Trophoblast cell (in vitro differentiated cells and primary cell): ENCODE measurements around the gene TMC2.

Experiments used
- DNase-seq, 2 donors: peaks; one replicate each; pipeline ENCODE4 v3.0.0-alpha.2; 2016
- H2AFZ ChIP-seq: 2 replicates; pipeline ENCODE4 v1.6.1; 2013; ENCODE audit warnings: low read length, moderate library complexity, mild to moderate bottlenecking; ENCODE audit not compliant: insufficient read depth, poor library complexity
- H2AK5ac ChIP-seq: 2 replicates; pipeline ENCODE4 v1.6.1; 2013; ENCODE audit warnings: mild to moderate bottlenecking, low read length
- H2BK120ac ChIP-seq: 2 replicates; pipeline ENCODE4 v1.6.1; 2013; ENCODE audit warnings: low read length, mild to moderate bottlenecking, moderate library complexity; ENCODE audit not compliant: insufficient read depth, poor library complexity
- H2BK12ac ChIP-seq: 2 replicates; pipeline ENCODE4 v1.6.1; 2013; ENCODE audit warnings: mild to moderate bottlenecking, low read length, moderate library complexity
- H2BK5ac ChIP-seq: 2 replicates; pipeline ENCODE4 v1.6.1; 2013; ENCODE audit warnings: low read length, low read depth, moderate library complexity, mild to moderate bottlenecking; ENCODE audit not compliant: poor library complexity
- H3K14ac ChIP-seq: 2 replicates; pipeline ENCODE4 v1.6.1; 2013; ENCODE audit warnings: mild to moderate bottlenecking, low read length
- H3K18ac ChIP-seq: 2 replicates; pipeline ENCODE4 v1.6.1; 2013; ENCODE audit warnings: mild to moderate bottlenecking, low read length
- H3K23ac ChIP-seq: 2 replicates; pipeline ENCODE4 v1.6.1; 2013; ENCODE audit warnings: low read length
- H3K27ac ChIP-seq: 2 replicates; pipeline ENCODE4 v1.5.1; 2013; ENCODE audit warnings: low read depth, mild to moderate bottlenecking, inconsistent platforms, low read length, moderate library complexity
- H3K27me3 ChIP-seq: 2 replicates; pipeline ENCODE4 v1.6.1; 2013; ENCODE audit warnings: inconsistent platforms, mild to moderate bottlenecking, low read length, moderate library complexity; ENCODE audit not compliant: insufficient read depth
- H3K36me3 ChIP-seq, 2 experiments: 1 replicate in 1 of 2; 2 replicates in 1 of 2; pipeline ENCODE4 v1.6.1; 2013; ENCODE audit warnings: low read length in 2 of 2, mild to moderate bottlenecking in 2 of 2, moderate library complexity in 1 of 2; ENCODE audit not compliant: insufficient read depth in 2 of 2, control insufficient read depth in 1 of 2
- H3K4ac ChIP-seq: 2 replicates; pipeline ENCODE4 v1.6.1; 2013; ENCODE audit warnings: low read depth, mild to moderate bottlenecking, low read length, moderate library complexity
- H3K4me1 ChIP-seq, 2 experiments: 1 replicate in 1 of 2; 2 replicates in 1 of 2; pipeline ENCODE4 v1.6.1; 2013; ENCODE audit warnings: low read length in 2 of 2, mild to moderate bottlenecking in 2 of 2, moderate library complexity in 1 of 2; ENCODE audit not compliant: insufficient read depth in 2 of 2, control insufficient read depth in 1 of 2
- H3K4me2 ChIP-seq: 2 replicates; pipeline ENCODE4 v1.6.1; 2013; ENCODE audit warnings: inconsistent platforms, mild to moderate bottlenecking, low read length, moderate library complexity
- H3K4me3 ChIP-seq: 2 replicates; pipeline ENCODE4 v1.5.1; 2013; ENCODE audit warnings: mild to moderate bottlenecking, low read depth, low read length, inconsistent platforms
- H3K79me1 ChIP-seq: one replicate; pipeline ENCODE4 v1.6.1; 2013; ENCODE audit warnings: low read length
- H3K79me2 ChIP-seq: 2 replicates; pipeline ENCODE4 v1.6.1; 2013; ENCODE audit warnings: low read length, mild to moderate bottlenecking; ENCODE audit not compliant: control insufficient read depth, insufficient read depth, poor library complexity
- H3K9ac ChIP-seq: 2 replicates; pipeline ENCODE4 v1.6.1; 2013; ENCODE audit warnings: mild to moderate bottlenecking, low read length
- H3K9me3 ChIP-seq: 2 replicates; pipeline ENCODE4 v1.6.1; 2013; ENCODE audit warnings: low read depth, mild to moderate bottlenecking, control low read depth, inconsistent platforms, low read length; ENCODE audit not compliant: insufficient read depth
- H4K12ac ChIP-seq: 2 replicates; pipeline ENCODE4 v1.6.1; 2013; ENCODE audit warnings: low read depth, mild to moderate bottlenecking, low read length, moderate library complexity
- H4K8ac ChIP-seq: 2 replicates; pipeline ENCODE4 v1.6.1; 2013; ENCODE audit warnings: low read depth, mild to moderate bottlenecking, low read length, moderate library complexity
- H4K91ac ChIP-seq: one replicate; pipeline ENCODE4 v1.6.1; 2013; ENCODE audit warnings: low read depth, mild to moderate bottlenecking, low read length, moderate library complexity
- WGBS: extraction: QIAGEN DNeasy Blood & Tissue Kit; methylation state at CpG from one replicate; pipeline ENCODE4 v1.1.7; 2013; ENCODE audit warnings: missing lambda C conversion rate; ENCODE audit not compliant: insufficient read length, insufficient coverage; ENCODE audit errors: extremely low coverage; 5-methylcytosine and 5-hydroxymethylcytosine counted together

Gene TMC2

DNA sequence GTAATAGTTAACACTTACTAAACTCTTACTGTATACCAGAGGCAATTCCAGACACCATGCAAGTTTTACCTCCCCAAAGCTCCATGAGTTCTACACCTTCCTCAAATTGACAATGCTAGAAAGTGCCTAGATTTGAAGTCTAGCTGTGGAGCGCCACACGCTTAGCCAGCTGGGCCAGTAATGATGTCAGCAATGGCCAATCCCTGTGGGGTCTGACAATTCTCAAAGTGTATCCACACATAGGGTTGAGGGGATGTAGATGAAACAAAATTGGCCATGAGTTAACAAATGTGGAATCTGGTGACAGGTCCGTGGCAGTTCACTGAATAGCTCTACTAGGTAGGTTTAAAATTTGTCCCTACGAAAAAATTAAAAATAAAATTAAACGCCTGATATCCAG, 28.9 kb upstream of the TMC2 start:
- no peak overlapping the region for H2BK5ac ChIP-seq
- peaks cover 7% of the 10 kb centered on the region for H3K79me1 ChIP-seq
- no peaks in the 10 kb centered on the region for H3K9me3 ChIP-seq
- WGBS = no CpG with 5 or more reads among the region's 5 CpGs
- H3K14ac ChIP-seq = no peak overlapping the region
- no peak overlapping the region for H2BK120ac ChIP-seq
- H2AFZ ChIP-seq = no peak overlapping the region
- no peak overlapping the region for H3K23ac ChIP-seq
- H3K4me3 ChIP-seq = no peak overlapping the region
- no peak overlapping the region for H2AK5ac ChIP-seq
- H3K9ac ChIP-seq = no peak overlapping the region
- no peak overlapping the region for H3K4me2 ChIP-seq
- H3K4ac ChIP-seq = no peak overlapping the region
- peaks cover 7% of the 10 kb centered on the region for H3K79me2 ChIP-seq
- no peaks in the 10 kb centered on the region for H3K36me3 ChIP-seq
- H4K8ac ChIP-seq = no peak overlapping the region
- H3K18ac ChIP-seq = no peak overlapping the region
- H3K27me3 ChIP-seq = no peaks in the 10 kb centered on the region
- peaks cover 6 to 8% of the 10 kb centered on the region in 2 experiments for H3K4me1 ChIP-seq
- no peak for DNase-seq
- H3K27ac ChIP-seq = no peak overlapping the region
- no peak overlapping the region for H2BK12ac ChIP-seq
- H4K12ac ChIP-seq = no peak overlapping the region
- H4K91ac ChIP-seq = no peak overlapping the region

DNA sequence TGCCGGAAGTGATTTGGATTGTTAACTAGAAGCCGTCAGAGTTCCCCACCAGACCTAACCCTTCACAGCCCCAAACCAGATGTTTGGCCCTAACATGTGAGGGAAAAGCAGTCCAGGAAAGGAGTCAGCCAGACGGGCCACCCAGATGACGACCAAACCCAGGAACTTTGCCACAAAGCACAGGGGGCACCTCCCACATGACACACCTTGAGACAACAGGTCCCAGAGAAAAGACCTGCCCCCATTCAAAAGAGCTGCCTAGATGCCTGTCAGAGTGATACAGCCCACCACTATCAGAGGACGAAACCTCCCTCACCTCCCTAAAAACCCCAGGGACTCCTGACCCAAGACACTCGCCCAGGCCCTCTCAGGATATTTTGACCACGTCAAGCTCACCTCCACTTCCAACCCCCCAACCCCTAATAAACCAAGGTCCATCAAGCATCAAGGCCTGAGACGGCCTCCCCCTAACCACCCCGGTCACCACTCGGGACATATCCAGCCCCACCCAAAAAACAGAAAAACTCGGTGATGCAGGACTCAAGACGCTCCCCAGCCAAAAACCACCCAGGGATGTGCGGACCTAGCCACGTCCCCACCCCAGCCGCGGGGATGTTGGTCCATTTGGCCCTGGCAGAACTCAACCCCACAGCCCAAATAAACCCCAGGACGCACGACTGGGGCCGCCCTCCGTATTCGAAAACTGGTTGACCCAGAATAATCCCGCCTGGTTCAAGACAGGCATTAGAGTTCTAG, 28.3 kb upstream of the TMC2 start:
- H3K14ac ChIP-seq = peak overlapping the region; percentile 59
- H2AFZ ChIP-seq = peak overlapping the region; percentile 68
- peaks cover 7% of the 10 kb centered on the region for H3K79me1 ChIP-seq
- H2BK12ac ChIP-seq = no peak overlapping the region
- H4K8ac ChIP-seq = peak overlapping the region; percentile 98
- H3K23ac ChIP-seq = no peak overlapping the region
- H3K36me3 ChIP-seq = no peaks in the 10 kb centered on the region
- no peak overlapping the region for H2BK5ac ChIP-seq
- H3K9me3 ChIP-seq = no peaks in the 10 kb centered on the region
- H3K79me2 ChIP-seq = peaks cover 7% of the 10 kb centered on the region
- H3K9ac ChIP-seq = peak overlapping the region; percentile 64
- peak overlapping the region; percentile 83 for H4K91ac ChIP-seq
- peaks cover 6 to 8% of the 10 kb centered on the region in 2 experiments for H3K4me1 ChIP-seq
- no peak overlapping the region for H3K27ac ChIP-seq
- peak overlapping the region; percentile 81 for H3K4me3 ChIP-seq
- WGBS = no CpG with 5 or more reads among the region's 22 CpGs
- H3K4me2 ChIP-seq = peak overlapping the region; percentile 81
- peak overlapping the region; percentile 35 for H2AK5ac ChIP-seq
- H4K12ac ChIP-seq = peak overlapping the region; percentile 47
- H3K18ac ChIP-seq = peak overlapping the region; percentile 60
- DNase-seq = no peak
- no peak overlapping the region for H2BK120ac ChIP-seq
- H3K4ac ChIP-seq = peak overlapping the region; percentile 44
- H3K27me3 ChIP-seq = peaks cover 2% of the 10 kb centered on the region

GRCh38 chr20:2508631-2509467, 27.5 kb upstream of the TMC2 start, which contains the start of gene ZNF343:
ZNF343 (minus strand) TSS chr20:2508915; CDS start chr20:2493895, 15,020 bp downstream.
- Histone ChIP-seq H2BK120ac (peak within 1 kb of the TSS; percentile 75), H3K9me3 (no peaks in the 10 kb centered on the region), H3K27me3 (peaks cover 2% of the 10 kb centered on the region), H4K12ac (peak within 1 kb of the TSS; percentile 94), H2AK5ac (peak within 1 kb of the TSS; percentile 35), H3K4me1 (peaks cover 6 to 8% of the 10 kb centered on the region in 2 experiments), H3K4ac (peak within 1 kb of the TSS; percentile 44), H3K14ac (peak within 1 kb of the TSS; percentile 82), H2BK12ac (no peak within 1 kb of the TSS), H3K4me2 (peak within 1 kb of the TSS; percentile 81), H3K18ac (peak within 1 kb of the TSS; percentile 60), H4K8ac (peak within 1 kb of the TSS; percentile 98), H3K23ac (no peak within 1 kb of the TSS), H3K79me1 (peaks cover 7% of the 10 kb centered on the region), H2AFZ (peak within 1 kb of the TSS; percentile 68), H3K36me3 (no peaks in the 10 kb centered on the region), H3K27ac (no peak within 1 kb of the TSS), H3K4me3 (peak within 1 kb of the TSS; percentile 81), H3K9ac (peak within 1 kb of the TSS; percentile 70), H2BK5ac (peak within 1 kb of the TSS; percentile 8), H3K79me2 (peaks cover 7% of the 10 kb centered on the region), H4K91ac (peak within 1 kb of the TSS; percentile 83)
- WGBS = no CpG with 5 or more reads among the region's 53 CpGs
- DNase-seq = peak; percentile 77 to 84

GRCh38 chr20:2509468-2509781, 26.9 kb upstream of the TMC2 start:
- no peaks in the 10 kb centered on the region for H3K9me3 ChIP-seq
- H3K9ac ChIP-seq = peak overlapping the region; percentile 65
- H3K27ac ChIP-seq = no peak overlapping the region
- peak overlapping the region; percentile 58 for H3K14ac ChIP-seq
- DNase-seq = peak; percentile 38 to 61
- peak overlapping the region; percentile 81 for H3K4me2 ChIP-seq
- H3K27me3 ChIP-seq = peaks cover 2% of the 10 kb centered on the region
- peak overlapping the region; percentile 63 for H4K12ac ChIP-seq
- peak overlapping the region; percentile 77 for H3K4me3 ChIP-seq
- no peak overlapping the region for H2BK12ac ChIP-seq
- peaks cover 7% of the 10 kb centered on the region for H3K79me2 ChIP-seq
- H2BK5ac ChIP-seq = no peak overlapping the region
- peaks cover 6 to 8% of the 10 kb centered on the region in 2 experiments for H3K4me1 ChIP-seq
- H2AFZ ChIP-seq = peak overlapping the region; percentile 68
- H3K79me1 ChIP-seq = peaks cover 7% of the 10 kb centered on the region
- H3K18ac ChIP-seq = no peak overlapping the region
- H3K36me3 ChIP-seq = no peaks in the 10 kb centered on the region
- H4K91ac ChIP-seq = peak overlapping the region; percentile 59
- no peak overlapping the region for H3K23ac ChIP-seq
- no peak overlapping the region for H3K4ac ChIP-seq
- H4K8ac ChIP-seq = peak overlapping the region; percentile 94
- no peak overlapping the region for H2BK120ac ChIP-seq
- H2AK5ac ChIP-seq = peak overlapping the region; percentile 13
- WGBS = no CpG with 5 or more reads among the region's 9 CpGs
